ENCODE data around the gene TFDP1. TPM values are rescaled to one million over a fixed set of nuclear protein-coding genes. Genes with fewer than 3 reads are reported as not detected.

TFDP1 gene
- total RNA-seq, 4 donors from 2014 or later = 48.0 to 84.2 (median 53.9) TPM

- no peaks in the 10 kb centered on the region for H3K27me3 ChIP-seq
- no peak overlapping the region for H3K4me3 ChIP-seq (replicated peaks in 1 of 3)
- no peak overlapping the region for H3K27ac ChIP-seq
- WGBS, 2 donors = 80 to 87% methylated on average over 24 to 25 of the region's 25 CpGs
- DNase-seq = no peak
- intact Hi-C loops (cut with DNase I) = no loop called here
- no peaks in the 10 kb centered on the region for H3K9me3 ChIP-seq
- TF ChIP-seq CTCF (IDR thresholded peaks at IDR 0.05) (no peak), POLR2A (IDR thresholded peaks at IDR 0.05) (no peak)
- no peaks in the 10 kb centered on the region for H3K36me3 ChIP-seq
- peaks cover 9 to 23% of the 10 kb centered on the region in 2 donors for H3K4me1 ChIP-seq
Observed at GRCh38 chr13:113548778-113549621, 35.6 kb upstream of the TFDP1 start.

DNA sequence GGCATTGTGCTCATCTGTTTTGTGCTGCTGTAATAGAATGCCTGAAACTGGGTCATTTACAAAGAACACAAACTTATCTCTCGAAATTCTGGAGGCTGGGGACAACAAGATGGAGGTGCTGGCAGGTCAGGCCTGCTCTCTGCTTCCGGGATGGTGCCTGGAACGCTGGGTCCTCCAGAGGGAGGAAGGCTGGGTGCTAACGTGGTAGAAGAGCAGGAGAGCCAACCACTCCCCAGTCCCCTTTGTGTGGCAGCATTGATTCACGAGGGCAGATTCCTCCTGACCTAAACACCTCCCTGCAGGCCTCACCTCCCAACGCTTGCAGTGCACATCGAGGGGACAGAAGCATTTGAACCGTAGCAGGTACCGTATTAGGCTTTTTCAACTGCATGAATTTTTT lies 34.1 kb upstream of the TFDP1 start:
- intact Hi-C loops (cut with DNase I) = no loop called here
- peaks cover 9 to 24% of the 10 kb centered on the region in 2 donors for H3K4me1 ChIP-seq
- 92 to 95% methylated on average over 9 of the region's 9 CpGs for WGBS, 2 donors
- H3K4me3 ChIP-seq (replicated peaks in 1 of 3) = no peak overlapping the region
- no peak overlapping the region for H3K27ac ChIP-seq
- TF ChIP-seq CTCF (IDR thresholded peaks at IDR 0.05) (no peak), POLR2A (IDR thresholded peaks at IDR 0.05) (no peak)
- H3K36me3 ChIP-seq = no peaks in the 10 kb centered on the region
- no peak for DNase-seq
- H3K27me3 ChIP-seq = no peaks in the 10 kb centered on the region
- no peaks in the 10 kb centered on the region for H3K9me3 ChIP-seq

DNA sequence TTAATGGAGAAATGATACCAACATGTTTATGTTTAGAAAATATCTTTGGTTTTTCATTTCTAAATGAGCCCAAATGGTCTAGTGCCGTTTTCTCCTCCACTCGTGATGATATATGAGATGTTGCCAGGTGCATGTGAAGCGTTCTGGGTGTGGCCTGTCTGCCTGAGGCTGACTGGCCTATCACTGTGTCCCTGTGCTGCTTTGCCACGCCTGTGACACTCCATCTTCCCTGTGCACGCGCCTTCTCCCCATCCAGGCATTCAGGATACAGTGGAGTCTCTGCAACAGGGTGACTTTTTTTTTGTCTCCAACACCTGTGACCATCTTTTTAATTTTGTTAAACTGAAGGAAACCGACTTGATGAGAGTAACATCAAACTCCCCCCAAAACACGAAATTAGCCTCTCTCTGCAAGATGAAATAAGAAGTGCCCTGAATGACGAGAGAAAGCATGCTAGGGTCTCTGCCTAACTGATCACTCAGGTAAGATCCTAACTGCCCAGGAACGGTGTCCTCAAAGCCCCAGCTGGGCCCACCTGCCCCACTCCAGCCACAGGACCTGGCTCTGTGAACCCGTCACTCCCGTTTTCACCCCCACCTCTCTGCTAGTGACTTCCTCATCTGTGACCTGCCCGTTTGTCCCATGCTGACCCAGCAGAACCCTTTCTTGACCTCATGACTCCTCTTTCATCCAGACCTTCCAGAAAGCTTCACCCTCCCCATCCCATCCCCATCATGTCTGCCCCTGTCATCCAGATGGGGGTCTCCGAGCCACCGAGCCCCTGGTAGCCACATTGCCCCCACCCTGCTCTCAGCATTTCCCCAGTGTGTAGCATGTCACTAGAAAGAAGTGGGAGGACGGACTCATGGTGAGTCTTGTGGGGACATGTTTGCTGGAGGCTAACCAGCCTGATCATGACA lies 33.2 kb upstream of the TFDP1 start:
- Histone ChIP-seq H3K9me3 (no peaks in the 10 kb centered on the region), H3K4me1 (peaks cover 7 to 24% of the 10 kb centered on the region in 2 donors), H3K36me3 (no peaks in the 10 kb centered on the region), H3K27ac (no peak overlapping the region), H3K27me3 (no peaks in the 10 kb centered on the region), H3K4me3 (replicated peaks in 1 of 3) (no peak overlapping the region)
- 79 to 90% methylated on average over 16 of the region's 16 CpGs for WGBS, 2 donors
- no peak for DNase-seq
- TF ChIP-seq POLR2A (IDR thresholded peaks at IDR 0.05) = no peak
- no peak for TF ChIP-seq CTCF (IDR thresholded peaks at IDR 0.05)
- intact Hi-C loops (cut with DNase I) = no loop called here

- Histone ChIP-seq H3K9me3 (no peaks in the 10 kb centered on the region), H3K27me3 (no peaks in the 10 kb centered on the region), H3K4me1 (peaks cover 7 to 23% of the 10 kb centered on the region in 2 donors), H3K27ac (no peak overlapping the region), H3K36me3 (no peaks in the 10 kb centered on the region), H3K4me3 (replicated peaks in 1 of 3) (no peak overlapping the region)
- 95 to 97% methylated on average over 11 of the region's 11 CpGs for WGBS, 2 donors
- intact Hi-C loops (cut with DNase I) = no loop called here
- no peak for DNase-seq
- no peak for TF ChIP-seq CTCF (IDR thresholded peaks at IDR 0.05)
- no peak for TF ChIP-seq POLR2A (IDR thresholded peaks at IDR 0.05)
Observed at GRCh38 chr13:113552079-113552478, 32.5 kb upstream of the TFDP1 start.

Measured in thyroid gland (tissue), 4 donors.